HG02642 (cell line): ENCODE data around the gene RIOK1.

Experiments
- ATAC-seq: cut with Tn5 transposase; IDR thresholded peaks from one replicate; pipeline ENCODE4 v1.9.1; 2021; ENCODE audit warnings: mild to moderate bottlenecking; ENCODE audit not compliant: unreplicated experiment, poor library complexity

The RIOK1 gene

GRCh38 chr6:7406743-7407142 is 17.1 kb downstream of the RIOK1 start:
- ATAC-seq, result no peak

GRCh38 chr6:7409740-7410139 is 20.1 kb downstream of the RIOK1 start:
- ATAC-seq, result no peak

GRCh38 chr6:7410851-7411250 is 21.2 kb downstream of the RIOK1 start:
- ATAC-seq, result no peak

GRCh38 chr6:7411328-7411727 is 21.7 kb downstream of the RIOK1 start:
- no peak for ATAC-seq

GRCh38 chr6:7413151-7413823 is 23.7 kb downstream of the RIOK1 start:
- no peak for ATAC-seq

GRCh38 chr6:7414811-7415210 is 25.2 kb downstream of the RIOK1 start:
- ATAC-seq, result no peak

- no peak for ATAC-seq
Measured at GRCh38 chr6:7417684-7418083, 28.1 kb downstream of the RIOK1 start.

- no peak for ATAC-seq
Measured at GRCh38 chr6:7418238-7418905, 28.8 kb downstream of the RIOK1 start.

GRCh38 chr6:7419065-7419464 is 29.5 kb downstream of the RIOK1 start:
- ATAC-seq, result no peak

- ATAC-seq, result no peak
Measured at GRCh38 chr6:7421066-7421465, 31.5 kb downstream of the RIOK1 start.

- ATAC-seq, result no peak
Measured at GRCh38 chr6:7424058-7424457, 34.5 kb downstream of the RIOK1 start.

GRCh38 chr6:7424967-7425807 is 35.6 kb downstream of the RIOK1 start:
- ATAC-seq, result no peak

- ATAC-seq, result no peak
Measured at GRCh38 chr6:7425808-7426190, 36.2 kb downstream of the RIOK1 start.

- no peak for ATAC-seq
Measured at GRCh38 chr6:7426447-7427169, 37.0 kb downstream of the RIOK1 start.

GRCh38 chr6:7431313-7431673 is 41.7 kb downstream of the RIOK1 start:
- ATAC-seq, result no peak

GRCh38 chr6:7431674-7432390 is 42.2 kb downstream of the RIOK1 start:
- no peak for ATAC-seq

GRCh38 chr6:7432391-7433120 is 42.9 kb downstream of the RIOK1 start:
- no peak for ATAC-seq

- no peak for ATAC-seq
Measured at GRCh38 chr6:7433121-7433617, 43.6 kb downstream of the RIOK1 start.

- no peak for ATAC-seq
Measured at GRCh38 chr6:7434672-7435071, 45.1 kb downstream of the RIOK1 start.
